ENCODE data around the gene TSC22D2. TPM values are rescaled to one million over a fixed set of nuclear protein-coding genes. Genes with fewer than 3 reads are reported as not detected.

Gene TSC22D2
- total and polyA plus RNA-seq, 2 of the 4 experiments (the other 2 are of a cell fraction), result 12.2 to 20.5 TPM

DNA sequence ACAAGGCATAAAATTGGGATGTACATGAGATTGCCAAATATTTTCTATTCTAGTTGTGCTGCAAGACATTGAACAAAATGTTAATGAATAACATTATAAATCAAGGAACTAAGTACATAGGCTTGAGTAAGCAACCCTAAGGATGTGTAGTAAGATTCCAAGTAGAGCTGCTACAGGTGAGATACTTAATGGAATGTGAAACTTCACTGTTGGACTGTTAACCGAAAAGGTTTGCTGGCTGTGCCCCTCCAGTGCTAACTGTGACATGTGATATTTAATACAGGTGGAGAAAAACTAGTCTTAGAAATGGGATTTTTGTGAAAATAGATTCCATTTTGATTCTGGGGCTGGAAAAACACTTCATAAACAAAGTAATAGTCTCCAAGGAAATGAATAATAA, 52.4 kb downstream of the TSC22D2 start:
- H3K9me1 ChIP-seq (ENCODE audit: insufficient read depth, low read length), result peaks cover 10% of the 10 kb centered on the region
- no TSS peak for BruUV-seq (replicated peaks)
- intact Hi-C loops (cut with micrococcal nuclease) (loop anchor here (10.0 kb wide), 1 partner anchor 64 kb away; no protein-coding TSS in a partner anchor), in situ Hi-C loops (cut with MboI; ENCODE audit: low sequenced_read_pairs) (no loop called here), dilution Hi-C loops (cut with HindIII; ENCODE audit: low sequenced_read_pairs, unreplicated experiment) (no loop called here)
- no peak overlapping the region for H3K56ac ChIP-seq (ENCODE audit: extremely low read depth, insufficient read depth, low read length)
- DNase-seq, result no peak
- CTCF ChIA-PET, result interaction anchor here (0.6 kb wide), 1 partner anchor 930 kb away, joined by 4 read pairs; no protein-coding TSS in a partner anchor
- peaks cover 10% of the 10 kb centered on the region for H3K36me3 ChIP-seq (ENCODE audit: control insufficient read depth, insufficient read depth, low read length)
- H2AFZ ChIP-seq (replicated peaks; ENCODE audit: low read length, poor library complexity), result no peak overlapping the region
- no peak overlapping the region for H3K27ac ChIP-seq (ENCODE audit: insufficient read depth, low read length)
- H2AK5ac ChIP-seq (ENCODE audit: low read depth, low read length), result no peak overlapping the region
- H3K23ac ChIP-seq (ENCODE audit: low read depth, low read length), result no peak overlapping the region
- POLR2A ChIA-PET (ENCODE audit: unreplicated experiment), result no interaction called here
- TF ChIP-seq NFE2L2 (IDR thresholded peaks at IDR 0.05; ENCODE audit: low read depth, low read length), result no peak
- TF ChIP-seq MAFK (IDR thresholded peaks at IDR 0.05; ENCODE audit: low read depth, low read length), result no peak
- TF ChIP-seq RCOR1 (IDR thresholded peaks at IDR 0.05; ENCODE audit: insufficient replicate concordance, low read length), result no peak
- TF ChIP-seq, protein P1, sequence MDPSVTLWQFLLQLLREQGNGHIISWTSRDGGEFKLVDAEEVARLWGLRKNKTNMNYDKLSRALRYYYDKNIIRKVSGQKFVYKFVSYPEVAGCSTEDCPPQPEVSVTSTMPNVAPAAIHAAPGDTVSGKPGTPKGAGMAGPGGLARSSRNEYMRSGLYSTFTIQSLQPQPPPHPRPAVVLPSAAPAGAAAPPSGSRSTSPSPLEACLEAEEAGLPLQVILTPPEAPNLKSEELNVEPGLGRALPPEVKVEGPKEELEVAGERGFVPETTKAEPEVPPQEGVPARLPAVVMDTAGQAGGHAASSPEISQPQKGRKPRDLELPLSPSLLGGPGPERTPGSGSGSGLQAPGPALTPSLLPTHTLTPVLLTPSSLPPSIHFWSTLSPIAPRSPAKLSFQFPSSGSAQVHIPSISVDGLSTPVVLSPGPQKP (IDR thresholded peaks at IDR 0.05; ENCODE audit: borderline replicate concordance, low read depth, low read length), result no peak
- TF ChIP-seq, protein P2, sequence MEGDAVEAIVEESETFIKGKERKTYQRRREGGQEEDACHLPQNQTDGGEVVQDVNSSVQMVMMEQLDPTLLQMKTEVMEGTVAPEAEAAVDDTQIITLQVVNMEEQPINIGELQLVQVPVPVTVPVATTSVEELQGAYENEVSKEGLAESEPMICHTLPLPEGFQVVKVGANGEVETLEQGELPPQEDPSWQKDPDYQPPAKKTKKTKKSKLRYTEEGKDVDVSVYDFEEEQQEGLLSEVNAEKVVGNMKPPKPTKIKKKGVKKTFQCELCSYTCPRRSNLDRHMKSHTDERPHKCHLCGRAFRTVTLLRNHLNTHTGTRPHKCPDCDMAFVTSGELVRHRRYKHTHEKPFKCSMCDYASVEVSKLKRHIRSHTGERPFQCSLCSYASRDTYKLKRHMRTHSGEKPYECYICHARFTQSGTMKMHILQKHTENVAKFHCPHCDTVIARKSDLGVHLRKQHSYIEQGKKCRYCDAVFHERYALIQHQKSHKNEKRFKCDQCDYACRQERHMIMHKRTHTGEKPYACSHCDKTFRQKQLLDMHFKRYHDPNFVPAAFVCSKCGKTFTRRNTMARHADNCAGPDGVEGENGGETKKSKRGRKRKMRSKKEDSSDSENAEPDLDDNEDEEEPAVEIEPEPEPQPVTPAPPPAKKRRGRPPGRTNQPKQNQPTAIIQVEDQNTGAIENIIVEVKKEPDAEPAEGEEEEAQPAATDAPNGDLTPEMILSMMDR (conservative IDR thresholded peaks at IDR 0.05; ENCODE audit: low read depth, low read length), result no peak
- TF ChIP-seq RFX5 (IDR thresholded peaks at IDR 0.05; ENCODE audit: low read depth, low read length), result no peak
- no peak for TF ChIP-seq BHLHE40 (IDR thresholded peaks at IDR 0.05; ENCODE audit: low read depth, low read length)
- no peak for TF ChIP-seq CEBPB (IDR thresholded peaks at IDR 0.05; ENCODE audit: low read depth, low read length)
- no peak for TF ChIP-seq SMC3 (IDR thresholded peaks at IDR 0.05; ENCODE audit: low read depth, low read length)
- TF ChIP-seq MAZ (IDR thresholded peaks at IDR 0.05; ENCODE audit: borderline replicate concordance, low read depth, low read length), result no peak
- no peak for TF ChIP-seq FOS (IDR thresholded peaks at IDR 0.05; ENCODE audit: low read depth, low read length)
- no peak for TF ChIP-seq POLR2A (IDR thresholded peaks at IDR 0.05; ENCODE audit: low read depth, low read length)
- TF ChIP-seq, protein P3, sequence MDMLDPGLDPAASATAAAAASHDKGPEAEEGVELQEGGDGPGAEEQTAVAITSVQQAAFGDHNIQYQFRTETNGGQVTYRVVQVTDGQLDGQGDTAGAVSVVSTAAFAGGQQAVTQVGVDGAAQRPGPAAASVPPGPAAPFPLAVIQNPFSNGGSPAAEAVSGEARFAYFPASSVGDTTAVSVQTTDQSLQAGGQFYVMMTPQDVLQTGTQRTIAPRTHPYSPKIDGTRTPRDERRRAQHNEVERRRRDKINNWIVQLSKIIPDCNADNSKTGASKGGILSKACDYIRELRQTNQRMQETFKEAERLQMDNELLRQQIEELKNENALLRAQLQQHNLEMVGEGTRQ (IDR thresholded peaks at IDR 0.05; ENCODE audit: low read depth, low read length), result no peak
- TF ChIP-seq CHD1 (IDR thresholded peaks at IDR 0.05; ENCODE audit: low read depth, low read length), result no peak
- TF ChIP-seq MXI1 (IDR thresholded peaks at IDR 0.05; ENCODE audit: borderline replicate concordance, low read depth, low read length), result no peak
- no peak for ATAC-seq (ENCODE audit: low read depth)
- H3K9me3 ChIP-seq (ENCODE audit: control insufficient read depth, insufficient read depth, low read length), result no peaks in the 10 kb centered on the region
- H3K9ac ChIP-seq (ENCODE audit: low read depth, low read length), result no peak overlapping the region
- no peak overlapping the region for H3K18ac ChIP-seq (ENCODE audit: low read depth, low read length)
- WGBS, 2 experiments (ENCODE audit: extremely low coverage in 2 of 2, insufficient read length in 1 of 2), result no CpG with 5 or more reads among the region's 1 CpG
- no peak overlapping the region for H2BK120ac ChIP-seq (ENCODE audit: low read depth, low read length)
- no peak overlapping the region for H4K8ac ChIP-seq (ENCODE audit: low read depth in 2 of 2, low read length in 2 of 2)
- H2BK5ac ChIP-seq (ENCODE audit: low read depth, low read length, poor library complexity, severe bottlenecking), result no peak overlapping the region
- peaks cover 9% of the 10 kb centered on the region for H4K20me1 ChIP-seq (ENCODE audit: insufficient read depth, low read length)
- H3K14ac ChIP-seq (replicated peaks; ENCODE audit: low read depth, low read length), result no peak overlapping the region
- no peak overlapping the region for H2AK9ac ChIP-seq (replicated peaks; ENCODE audit: low read depth, low read length, poor library complexity)
- H2BK20ac ChIP-seq (ENCODE audit: low read depth, low read length), result no peak overlapping the region
- H3K27me3 ChIP-seq (ENCODE audit: control insufficient read depth, insufficient read depth, low read length), result no peaks in the 10 kb centered on the region
- H3K4me2 ChIP-seq (ENCODE audit: low read depth, low read length), result no peak overlapping the region
- no peak overlapping the region for H4K5ac ChIP-seq (ENCODE audit: low read depth, low read length)
- no peak overlapping the region for H3K4ac ChIP-seq (ENCODE audit: low read depth, low read length)
- peaks cover 22 to 56% of the 10 kb centered on the region in 2 experiments for H3K79me1 ChIP-seq (ENCODE audit: low read depth in 1 of 2, low read length in 2 of 2)
- H2BK15ac ChIP-seq (ENCODE audit: low read depth, low read length), result no peak overlapping the region
- H4K91ac ChIP-seq (ENCODE audit: insufficient read depth, low read depth, low read length), result no peak overlapping the region
- no peak overlapping the region for H3K4me3 ChIP-seq (ENCODE audit: insufficient read depth, low read depth, low read length)
- H3K4me1 ChIP-seq (ENCODE audit: control insufficient read depth, insufficient read depth, low read length), result peaks cover under 1% of the 10 kb centered on the region; the same call in 1 of the 2 replicates
